ENCODE measurements around the gene MAN1A1. TPM values are rescaled to one million over a fixed set of nuclear protein-coding genes. Genes with fewer than 3 reads are reported as not detected.

Gene MAN1A1
- total and polyA plus RNA-seq, 2 of the 8 experiments (the other 6 are each of a cell fraction or from before 2014, with no cell fraction given): 1.8 to 5.4 TPM

DNA sequence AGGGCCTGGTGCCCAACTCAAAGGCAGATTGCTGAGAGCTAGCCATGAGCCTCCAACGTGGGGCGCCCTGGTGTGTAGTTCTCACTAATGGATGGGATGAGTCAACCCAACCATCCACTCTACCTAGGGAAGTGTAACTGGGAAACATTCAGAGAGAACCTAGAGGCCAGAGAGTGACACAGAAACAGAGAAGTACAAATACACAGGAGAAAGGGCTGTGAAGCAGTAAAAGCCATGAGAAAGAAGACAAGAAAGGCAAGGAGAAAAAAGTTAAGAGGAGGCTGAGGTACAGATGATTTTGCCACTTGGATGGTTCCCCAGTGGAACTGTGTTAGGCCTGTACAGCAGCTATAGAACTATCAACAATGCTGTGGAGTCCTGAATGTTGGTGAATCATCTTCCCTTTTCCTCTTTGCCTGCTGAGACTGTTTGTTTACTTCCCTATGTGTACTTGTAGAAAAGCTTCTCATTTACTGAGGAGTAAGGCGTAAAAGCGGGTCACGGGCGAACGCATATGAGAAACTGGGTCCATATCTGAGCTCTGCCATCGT lies 39.0 kb downstream of the MAN1A1 start:
- ChIA-PET CTCF (ENCODE audit: partially characterized antibody) (interaction anchor here (0.5 to 1.0 kb wide), 5 partner anchors 8 to 575 kb away, joined by 3 to 5 read pairs (median 3); no protein-coding TSS in a partner anchor), POLR2A (ENCODE audit: partially characterized antibody) (no interaction called here)
- Histone ChIP-seq H3K18ac (ENCODE audit: extremely low read depth, low read length) (no peak overlapping the region), H3K9ac (replicated peaks in 1 of 4; ENCODE audit: extremely low read depth in 1 of 4, low read depth in 3 of 4, low read length in 3 of 4) (no peak overlapping the region), H3K79me2 (ENCODE audit: control insufficient read depth in 1 of 2, insufficient read depth in 2 of 2, low read length in 2 of 2) (no peaks in the 10 kb centered on the region), H4K8ac (ENCODE audit: extremely low read depth, insufficient read depth, low read length) (no peak overlapping the region), H3K4ac (replicated peaks; ENCODE audit: insufficient read length, low read depth, low read length) (no peak overlapping the region), H3K9me3 (ENCODE audit: insufficient read depth in 2 of 2, low read depth in 1 of 2, low read length in 1 of 2) (no peaks in the 10 kb centered on the region), H3K27ac (ENCODE audit: low read depth, low read length) (no peak overlapping the region), H3K23me2 (ENCODE audit: low read depth, low read length) (no peaks in the 10 kb centered on the region), H3K79me1 (ENCODE audit: low read depth, low read length) (no peaks in the 10 kb centered on the region), H2AK5ac (ENCODE audit: low read depth, low read length) (no peak overlapping the region), H3K4me2 (ENCODE audit: insufficient read depth in 1 of 2, low read depth in 2 of 2, low read length in 2 of 2) (no peak overlapping the region), H3K23ac (ENCODE audit: insufficient read length) (no peak overlapping the region), H4K91ac (replicated peaks; ENCODE audit: insufficient read length, low read length) (no peak overlapping the region), H3K4me3 (ENCODE audit: extremely low read depth in 1 of 4, insufficient read depth in 2 of 4, low read depth in 3 of 4, low read length in 4 of 4) (no peak overlapping the region), H3K56ac (replicated peaks; ENCODE audit: insufficient read length, low read depth, low read length) (no peak overlapping the region), H2BK120ac (replicated peaks; ENCODE audit: low read depth, low read length) (no peak overlapping the region), H2BK15ac (ENCODE audit: low read length) (no peak overlapping the region), H4K20me1 (replicated peaks in 1 of 2; ENCODE audit: control insufficient read depth in 1 of 2, insufficient read depth in 2 of 2, low read length in 2 of 2) (no peaks in the 10 kb centered on the region), H3K27me3 (replicated peaks in 1 of 4; ENCODE audit: control insufficient read depth in 3 of 4, extremely low read depth in 1 of 4, insufficient read depth in 3 of 4, low read length in 3 of 4) (no peaks in the 10 kb centered on the region), H2AFZ (ENCODE audit: low read length) (no peak overlapping the region), H4K5ac (ENCODE audit: insufficient read length, low read depth, low read length) (no peak overlapping the region), H3K4me1 (replicated peaks in 1 of 4; ENCODE audit: control insufficient read depth in 3 of 4, insufficient read depth in 4 of 4, low read length in 3 of 4) (no peaks in the 10 kb centered on the region; a peak in 1 of 7 replicates), H3K36me3 (ENCODE audit: control insufficient read depth in 2 of 4, insufficient read depth in 4 of 4, low read length in 3 of 4) (no peaks in the 10 kb centered on the region; a peak in 1 of 8 replicates), H2BK5ac (ENCODE audit: low read depth, low read length) (no peak overlapping the region), H3K14ac (ENCODE audit: insufficient read length) (no peak overlapping the region), H2BK12ac (ENCODE audit: low read depth, low read length) (no peak overlapping the region), H2BK20ac (ENCODE audit: low read length) (no peak overlapping the region)
- no peak for TF ChIP-seq SIRT6 (IDR thresholded peaks at IDR 0.05; ENCODE audit: low read length)
- no peak for TF ChIP-seq JUN (IDR thresholded peaks at IDR 0.05; ENCODE audit: low read depth, low read length)
- TF ChIP-seq SIN3A (conservative IDR thresholded peaks at IDR 0.05 in 1 of 2, IDR thresholded peaks at IDR 0.05 in 1 of 2; ENCODE audit: low read depth in 1 of 2, low read length in 2 of 2): no peak
- no peak for TF ChIP-seq SP4 (IDR thresholded peaks at IDR 0.05; ENCODE audit: low read length)
- TF ChIP-seq, protein P1, sequence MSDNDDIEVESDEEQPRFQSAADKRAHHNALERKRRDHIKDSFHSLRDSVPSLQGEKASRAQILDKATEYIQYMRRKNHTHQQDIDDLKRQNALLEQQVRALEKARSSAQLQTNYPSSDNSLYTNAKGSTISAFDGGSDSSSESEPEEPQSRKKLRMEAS (IDR thresholded peaks at IDR 0.05): no peak
- TF ChIP-seq CHD2 (IDR thresholded peaks at IDR 0.05; ENCODE audit: low read length): no peak
- TF ChIP-seq MAFK (IDR thresholded peaks at IDR 0.05; ENCODE audit: low read depth, low read length): no peak
- TF ChIP-seq RBBP5 (IDR thresholded peaks at IDR 0.05; ENCODE audit: borderline replicate concordance, low read depth, low read length): no peak
- FAIRE-seq: no peak
- DNase-seq (ENCODE audit: low read depth in 1 of 2, low spot score in 2 of 2): no peak
- WGBS, 2 experiments (ENCODE audit: extremely low coverage in 1 of 2, insufficient coverage in 1 of 2, insufficient read length in 1 of 2, insufficient replicate concordance in 2 of 2, low coverage in 1 of 2, low lambda C conversion rate in 2 of 2, missing lambda C conversion rate in 1 of 2): 89% methylated on average over 8 of the region's 8 CpGs; no CpG with 5 or more reads in 1 of the 2 experiments
